Suprapubic skin (tissue), 4 donors: ENCODE data around the gene ZNF672. TPM values are rescaled to one million over a fixed set of nuclear protein-coding genes. Genes with fewer than 3 reads are reported as not detected.

Experiments used
- DNase-seq, 2 donors: peaks; one replicate each; pipeline ENCODE4 v3.0.0-alpha.2; 2019; ENCODE audit warnings: low spot score in 2 of 2
- H3K27ac ChIP-seq: fragments of 200-600 bp; sonication (generic); one replicate; pipeline ENCODE4 v1.5.1; 2019
- H3K27me3 ChIP-seq: fragments of 200-600 bp; sonication (generic); one replicate; pipeline ENCODE4 v1.5.1; 2019
- H3K36me3 ChIP-seq: fragments of 200-600 bp; sonication (generic); one replicate; pipeline ENCODE4 v1.5.1; 2019
- H3K4me1 ChIP-seq: fragments of 200-600 bp; sonication (generic); one replicate; pipeline ENCODE4 v1.5.1; 2019
- H3K4me3 ChIP-seq: fragments of 200-600 bp; sonication (generic); one replicate; pipeline ENCODE4 v1.5.1; 2019; ENCODE audit warnings: mild to moderate bottlenecking
- H3K9me3 ChIP-seq: fragments of 200-600 bp; sonication (generic); one replicate; pipeline ENCODE4 v1.5.1; 2019
- EP300 ChIP-seq: sonication (generic); formaldehyde crosslinking; IDR thresholded peaks from one replicate; pipeline ENCODE4 v1.6.1; 2017; ENCODE audit warnings: antibody characterized with exemption
- POLR2A ChIP-seq, 2 donors: fragments of 450-650 bp; IDR thresholded peaks; one replicate each; pipeline ENCODE4 v1.6.1; 2017; ENCODE audit warnings: antibody characterized with exemption in 2 of 2, mild to moderate bottlenecking in 2 of 2, moderate library complexity in 2 of 2
- POLR2AphosphoS5 ChIP-seq, 3 donors: sonication (generic); formaldehyde crosslinking; IDR thresholded peaks; one replicate each; pipeline ENCODE4 v1.6.1; 2017; ENCODE audit warnings: antibody characterized with exemption in 3 of 3
- WGBS: methylation state at CpG from one replicate; pipeline ENCODE4 v1.1.5; 2018; 5-methylcytosine and 5-hydroxymethylcytosine counted together
- total RNA-seq, 4 donors: library from RNA; depleted of rRNA; stranded (reverse); fragments of >200 nt; gene quantifications; one replicate each; pipeline ENCODE4 v1.1.0, GENCODE V29; 2016
- TF ChIP-seq, protein P1 (sequence below), 2 donors: fragments of 200-600 bp in 1 of 2; fragments of 450-650 bp in 1 of 2; sonication (generic) in 1 of 2; IDR thresholded peaks; one replicate each; pipeline ENCODE4 v1.5.1; 2016 to 2019; ENCODE audit warnings: antibody characterized with exemption in 2 of 2, mild to moderate bottlenecking in 1 of 2, moderate library complexity in 1 of 2

The ZNF672 gene
- total RNA-seq, 4 donors from 2014 or later, result 34.4 to 39.7 (median 38.8) TPM

DNA sequence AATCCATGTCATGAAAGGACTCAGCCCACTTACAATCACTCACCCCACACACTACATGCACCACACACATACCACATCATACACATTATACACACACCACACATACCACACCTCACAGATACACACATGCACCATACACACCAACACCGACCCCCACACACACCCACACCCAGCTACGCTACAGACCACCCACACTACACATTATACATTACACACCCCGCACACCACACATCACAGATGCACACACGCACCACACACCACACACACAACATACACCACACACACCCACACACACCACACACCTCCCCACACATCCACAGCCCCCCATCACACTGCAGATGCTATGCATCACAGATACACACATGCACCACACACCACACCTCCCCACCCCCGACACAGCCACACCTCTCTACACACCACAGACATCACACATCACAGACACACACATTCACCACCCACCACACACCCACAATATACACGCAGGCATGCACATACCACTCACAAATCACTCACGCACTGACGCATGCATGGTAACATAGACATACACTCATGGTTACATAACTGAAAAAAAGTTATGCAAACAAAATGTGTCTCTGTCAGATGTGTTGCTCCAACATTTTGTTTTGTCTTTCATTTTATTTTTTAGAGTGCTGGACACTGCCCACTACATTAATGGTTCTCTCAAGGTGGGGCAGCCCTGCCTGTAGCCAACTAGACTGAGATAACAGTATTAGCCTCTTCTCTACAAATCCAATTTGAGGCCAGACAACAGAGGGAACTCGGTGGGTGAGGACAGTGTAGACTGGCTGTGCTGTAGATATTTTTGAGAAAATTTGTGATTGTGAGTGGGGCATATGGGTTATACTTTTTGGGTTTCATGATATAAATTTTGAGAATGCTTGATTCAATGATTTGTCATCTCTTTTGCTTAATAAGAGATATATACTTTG is 52.8 kb downstream of the ZNF672 start:
- no peaks in the 10 kb centered on the region for H3K36me3 ChIP-seq
- no peaks in the 10 kb centered on the region for H3K9me3 ChIP-seq
- 89% methylated on average over 9 of the region's 9 CpGs for WGBS
- H3K4me3 ChIP-seq, result no peak overlapping the region
- no peak for DNase-seq
- H3K27me3 ChIP-seq, result peaks cover 4% of the 10 kb centered on the region
- no peak overlapping the region for H3K27ac ChIP-seq
- TF ChIP-seq EP300, result no peak
- no peak for TF ChIP-seq POLR2AphosphoS5 (IDR thresholded peaks at IDR 0.05)
- TF ChIP-seq POLR2A (IDR thresholded peaks at IDR 0.05), result no peak
- TF ChIP-seq, protein P1, sequence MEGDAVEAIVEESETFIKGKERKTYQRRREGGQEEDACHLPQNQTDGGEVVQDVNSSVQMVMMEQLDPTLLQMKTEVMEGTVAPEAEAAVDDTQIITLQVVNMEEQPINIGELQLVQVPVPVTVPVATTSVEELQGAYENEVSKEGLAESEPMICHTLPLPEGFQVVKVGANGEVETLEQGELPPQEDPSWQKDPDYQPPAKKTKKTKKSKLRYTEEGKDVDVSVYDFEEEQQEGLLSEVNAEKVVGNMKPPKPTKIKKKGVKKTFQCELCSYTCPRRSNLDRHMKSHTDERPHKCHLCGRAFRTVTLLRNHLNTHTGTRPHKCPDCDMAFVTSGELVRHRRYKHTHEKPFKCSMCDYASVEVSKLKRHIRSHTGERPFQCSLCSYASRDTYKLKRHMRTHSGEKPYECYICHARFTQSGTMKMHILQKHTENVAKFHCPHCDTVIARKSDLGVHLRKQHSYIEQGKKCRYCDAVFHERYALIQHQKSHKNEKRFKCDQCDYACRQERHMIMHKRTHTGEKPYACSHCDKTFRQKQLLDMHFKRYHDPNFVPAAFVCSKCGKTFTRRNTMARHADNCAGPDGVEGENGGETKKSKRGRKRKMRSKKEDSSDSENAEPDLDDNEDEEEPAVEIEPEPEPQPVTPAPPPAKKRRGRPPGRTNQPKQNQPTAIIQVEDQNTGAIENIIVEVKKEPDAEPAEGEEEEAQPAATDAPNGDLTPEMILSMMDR (IDR thresholded peaks at IDR 0.05), result no peak
- no peaks in the 10 kb centered on the region for H3K4me1 ChIP-seq

DNA sequence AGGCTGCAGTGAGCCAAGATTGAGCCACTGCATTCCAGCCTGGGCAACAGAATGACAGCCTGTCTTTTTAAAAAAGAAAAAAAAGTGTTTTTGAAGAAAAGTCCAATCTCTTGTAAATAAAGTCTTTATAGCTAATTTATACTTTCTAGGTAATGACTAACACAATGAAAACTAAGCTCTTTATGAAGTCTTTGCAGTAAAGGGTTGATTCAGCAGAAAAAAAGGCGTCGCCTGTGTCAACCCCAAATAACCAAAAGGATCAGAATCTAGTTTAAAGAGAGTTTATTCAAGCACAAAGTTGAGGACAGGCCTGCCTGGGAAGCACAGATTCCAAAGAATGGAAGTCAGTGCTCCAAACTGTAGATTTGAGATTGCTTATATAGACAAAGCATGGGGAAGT is 53.7 kb downstream of the ZNF672 start:
- Histone ChIP-seq H3K27ac (no peak overlapping the region), H3K9me3 (no peaks in the 10 kb centered on the region), H3K4me3 (no peak overlapping the region), H3K36me3 (no peaks in the 10 kb centered on the region), H3K27me3 (peaks cover 9% of the 10 kb centered on the region), H3K4me1 (no peaks in the 10 kb centered on the region)
- DNase-seq, result no peak
- TF ChIP-seq POLR2A (IDR thresholded peaks at IDR 0.05) (no peak), POLR2AphosphoS5 (IDR thresholded peaks at IDR 0.05) (no peak), EP300 (no peak)
- TF ChIP-seq, protein P1 (IDR thresholded peaks at IDR 0.05), result no peak
- WGBS, result 76% methylated on average over 2 of the region's 2 CpGs

DNA sequence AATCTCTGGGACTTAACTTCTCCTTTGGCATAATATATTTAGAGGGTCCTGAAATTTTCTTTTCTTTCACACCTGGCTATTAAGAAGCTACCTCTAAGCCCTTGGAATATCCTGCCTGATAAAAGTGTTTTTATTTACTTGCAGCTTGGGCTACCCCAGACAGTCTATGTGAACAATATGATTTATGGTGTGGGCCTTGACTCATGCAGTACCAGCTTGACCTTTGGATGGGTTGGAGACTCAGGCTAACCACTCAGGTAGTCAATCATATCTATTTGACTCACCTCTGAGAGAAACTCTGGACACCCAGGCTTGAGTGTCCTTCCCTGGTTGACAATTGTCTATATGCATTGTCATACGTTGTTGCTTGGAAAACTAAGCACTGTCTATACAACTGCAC is 54.6 kb downstream of the ZNF672 start:
- TF ChIP-seq POLR2AphosphoS5 (IDR thresholded peaks at IDR 0.05), result no peak
- no peak for TF ChIP-seq POLR2A (IDR thresholded peaks at IDR 0.05)
- TF ChIP-seq, protein P1 (IDR thresholded peaks at IDR 0.05), result no peak
- TF ChIP-seq EP300, result no peak
- WGBS, result 87% methylated on average over 1 of the region's 1 CpG
- Histone ChIP-seq H3K27me3 (peaks cover 16% of the 10 kb centered on the region), H3K4me1 (no peaks in the 10 kb centered on the region), H3K36me3 (no peaks in the 10 kb centered on the region), H3K4me3 (no peak overlapping the region), H3K27ac (no peak overlapping the region), H3K9me3 (no peaks in the 10 kb centered on the region)
- DNase-seq, result no peak

DNA sequence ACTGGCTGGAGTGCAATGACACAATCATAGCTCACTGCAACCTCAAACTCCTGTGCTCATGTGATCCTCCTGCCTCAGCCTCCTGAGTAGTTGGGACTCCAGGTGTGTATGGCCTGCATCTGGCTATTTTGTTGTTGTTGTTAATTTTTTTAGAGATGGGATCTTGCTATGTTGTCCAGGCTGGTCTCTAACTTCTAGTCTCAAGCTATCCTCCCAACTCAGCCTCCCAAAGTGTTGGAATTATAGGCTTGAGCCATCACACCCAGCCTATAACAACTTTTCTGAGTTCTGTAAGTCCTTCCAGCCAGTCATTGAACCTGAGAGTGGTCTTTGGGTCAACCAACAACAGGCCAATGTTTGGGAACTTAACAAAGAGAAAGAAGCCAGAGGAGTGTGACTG is 56.8 kb downstream of the ZNF672 start:
- H3K27ac ChIP-seq, result no peak overlapping the region
- H3K27me3 ChIP-seq, result peaks cover 32% of the 10 kb centered on the region
- no peak for TF ChIP-seq POLR2A (IDR thresholded peaks at IDR 0.05)
- no peak for TF ChIP-seq EP300
- TF ChIP-seq POLR2AphosphoS5 (IDR thresholded peaks at IDR 0.05), result no peak
- TF ChIP-seq, protein P1 (IDR thresholded peaks at IDR 0.05), result no peak
- H3K4me3 ChIP-seq, result no peak overlapping the region
- no peaks in the 10 kb centered on the region for H3K4me1 ChIP-seq
- no peak for DNase-seq
- no peaks in the 10 kb centered on the region for H3K36me3 ChIP-seq
- no peaks in the 10 kb centered on the region for H3K9me3 ChIP-seq
